GM18505 (cell line): Measurements from ENCODE around the gene INAFM2.

Experiments used
- ATAC-seq: cut with Tn5 transposase; IDR thresholded peaks from one replicate; pipeline ENCODE4 v1.9.1; 2021; ENCODE audit not compliant: unreplicated experiment
- POLR2A ChIP-seq: IDR thresholded peaks from 4 replicates; pipeline ENCODE4 v1.6.1; 2011; ENCODE audit warnings: borderline replicate concordance; ENCODE audit not compliant: insufficient read depth, insufficient read length; ENCODE audit errors: extremely low read depth

The INAFM2 gene

DNA sequence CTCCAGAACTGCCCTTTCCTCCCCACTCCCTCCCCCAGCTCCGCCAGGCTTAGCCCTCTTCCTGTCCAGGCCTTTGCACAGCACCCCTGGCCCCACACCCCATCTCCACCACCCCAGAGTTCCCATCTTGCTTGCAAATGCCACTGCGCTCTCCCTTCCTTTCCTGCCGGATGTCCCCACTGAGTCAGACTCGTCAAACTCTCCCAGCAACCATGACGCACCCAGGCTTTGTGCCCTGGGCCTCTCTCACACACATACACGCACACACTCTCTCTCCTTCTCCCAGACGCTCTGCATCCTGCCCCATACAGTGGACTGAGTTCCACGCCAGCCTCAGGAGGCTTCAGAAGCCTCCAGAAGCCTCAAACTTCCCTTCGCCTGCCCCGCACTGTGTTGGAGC, 20.0 kb downstream of the INAFM2 start:
- TF ChIP-seq POLR2A, result no peak
- ATAC-seq, result no peak

DNA sequence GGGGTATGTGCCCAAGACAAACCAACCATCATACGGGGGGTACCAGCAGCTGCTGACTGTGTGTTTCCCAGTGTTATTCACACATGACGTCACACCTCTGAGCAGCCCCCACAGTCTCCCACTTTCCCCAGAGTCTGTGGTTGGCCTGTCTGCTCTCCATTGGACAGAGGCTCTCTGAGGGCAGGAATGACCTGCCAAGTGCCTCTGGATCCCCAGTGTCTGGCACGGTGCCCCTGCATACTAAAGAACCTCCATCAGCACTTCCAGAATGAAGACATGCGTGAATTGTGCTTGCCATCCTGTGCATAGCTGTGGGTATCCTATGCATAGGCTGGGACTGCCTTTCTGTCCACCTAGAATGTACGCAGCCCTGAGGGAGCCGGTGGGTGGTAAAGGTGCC, 20.7 kb downstream of the INAFM2 start:
- TF ChIP-seq POLR2A, result no peak
- ATAC-seq, result no peak

DNA sequence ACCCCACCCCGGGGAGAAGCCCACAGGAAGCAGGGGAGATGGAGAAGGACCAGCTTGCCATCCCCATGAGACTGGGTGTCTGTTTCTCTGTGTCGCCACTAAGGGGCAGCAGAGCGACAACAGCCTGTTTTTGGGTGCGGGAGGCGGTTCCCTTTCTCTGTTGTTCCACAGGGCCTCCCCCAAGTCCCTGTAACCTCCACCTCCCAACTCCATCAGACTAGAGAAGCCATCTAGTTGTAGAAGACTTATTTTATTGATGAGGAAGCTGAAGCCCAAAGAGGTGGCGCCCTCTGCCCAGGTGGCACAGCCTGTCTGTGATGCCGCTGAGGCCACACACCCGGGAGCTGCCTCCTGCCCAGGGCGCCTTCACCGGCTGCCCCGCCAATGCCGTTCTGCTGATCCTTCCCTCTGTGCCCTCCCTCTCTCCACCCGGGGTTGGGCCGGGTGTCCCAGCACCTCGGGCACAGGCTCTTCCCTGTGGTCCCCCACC, 21.2 kb downstream of the INAFM2 start:
- no peak for TF ChIP-seq POLR2A
- no peak for ATAC-seq

DNA sequence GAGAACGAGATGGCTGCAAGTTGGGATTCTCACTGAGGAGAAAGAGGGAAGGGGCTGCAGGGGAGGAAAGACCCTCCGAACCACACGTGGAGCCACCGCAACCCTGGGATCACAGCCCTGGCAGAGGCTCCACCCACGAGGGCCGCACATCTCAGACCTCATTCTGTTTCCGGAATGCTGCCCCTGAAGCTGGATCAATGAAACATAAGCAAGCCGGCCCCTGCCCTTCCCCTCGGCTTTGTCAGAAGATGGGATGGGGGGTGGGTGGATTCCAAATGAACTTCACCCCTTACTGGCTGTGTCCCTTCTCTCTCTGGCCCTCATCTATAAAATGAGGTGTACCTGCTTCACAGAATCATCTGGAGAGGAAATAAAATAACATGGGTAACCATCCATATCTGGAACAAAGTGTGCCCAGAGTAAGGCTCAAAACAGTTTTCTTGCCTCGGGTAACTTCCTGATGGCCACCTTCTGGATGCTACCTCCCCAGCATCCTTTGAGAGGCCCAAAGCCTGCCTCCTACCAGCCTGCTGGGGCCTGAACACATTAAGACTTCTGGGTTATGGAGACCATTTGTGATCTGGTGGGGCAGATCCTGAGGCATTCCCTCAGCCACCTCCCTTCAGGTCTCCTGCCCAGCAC, 21.9 kb downstream of the INAFM2 start:
- no peak for TF ChIP-seq POLR2A
- no peak for ATAC-seq

DNA sequence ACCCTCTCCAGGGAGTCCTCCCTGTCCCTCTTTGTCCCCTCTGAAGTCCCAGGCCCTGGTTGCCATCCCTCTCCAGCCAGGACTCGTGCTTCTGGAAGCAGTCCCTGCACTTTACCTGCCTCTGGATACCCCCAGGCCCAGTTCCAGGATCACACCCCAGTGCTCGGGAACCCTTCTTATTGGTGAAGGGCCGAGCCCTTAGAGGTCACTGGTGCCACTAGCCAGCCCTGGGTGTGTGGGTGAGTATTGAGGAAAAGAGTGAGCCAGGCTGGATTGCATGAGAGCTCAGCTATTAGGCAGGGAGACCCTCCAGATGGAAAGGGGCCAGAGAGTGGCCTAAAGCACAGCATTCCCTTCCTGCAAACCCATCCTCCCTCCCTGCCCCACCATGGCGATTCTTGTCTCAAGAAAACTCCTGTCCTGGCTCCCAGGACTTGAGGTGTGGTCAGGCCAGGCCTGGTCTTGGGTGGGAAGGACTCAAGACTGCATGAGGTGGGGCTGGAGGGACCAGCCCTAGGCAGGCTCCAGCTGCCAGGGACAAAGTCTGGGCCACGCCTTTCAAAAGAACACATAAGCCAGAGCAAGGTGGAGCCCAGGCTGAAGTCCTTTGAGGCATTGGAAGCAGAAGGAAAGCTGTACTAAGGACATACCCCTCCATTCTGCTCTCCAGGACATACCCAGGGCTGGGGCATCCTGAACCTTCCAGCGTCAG, 22.5 kb downstream of the INAFM2 start:
- no peak for TF ChIP-seq POLR2A
- ATAC-seq, result no peak

DNA sequence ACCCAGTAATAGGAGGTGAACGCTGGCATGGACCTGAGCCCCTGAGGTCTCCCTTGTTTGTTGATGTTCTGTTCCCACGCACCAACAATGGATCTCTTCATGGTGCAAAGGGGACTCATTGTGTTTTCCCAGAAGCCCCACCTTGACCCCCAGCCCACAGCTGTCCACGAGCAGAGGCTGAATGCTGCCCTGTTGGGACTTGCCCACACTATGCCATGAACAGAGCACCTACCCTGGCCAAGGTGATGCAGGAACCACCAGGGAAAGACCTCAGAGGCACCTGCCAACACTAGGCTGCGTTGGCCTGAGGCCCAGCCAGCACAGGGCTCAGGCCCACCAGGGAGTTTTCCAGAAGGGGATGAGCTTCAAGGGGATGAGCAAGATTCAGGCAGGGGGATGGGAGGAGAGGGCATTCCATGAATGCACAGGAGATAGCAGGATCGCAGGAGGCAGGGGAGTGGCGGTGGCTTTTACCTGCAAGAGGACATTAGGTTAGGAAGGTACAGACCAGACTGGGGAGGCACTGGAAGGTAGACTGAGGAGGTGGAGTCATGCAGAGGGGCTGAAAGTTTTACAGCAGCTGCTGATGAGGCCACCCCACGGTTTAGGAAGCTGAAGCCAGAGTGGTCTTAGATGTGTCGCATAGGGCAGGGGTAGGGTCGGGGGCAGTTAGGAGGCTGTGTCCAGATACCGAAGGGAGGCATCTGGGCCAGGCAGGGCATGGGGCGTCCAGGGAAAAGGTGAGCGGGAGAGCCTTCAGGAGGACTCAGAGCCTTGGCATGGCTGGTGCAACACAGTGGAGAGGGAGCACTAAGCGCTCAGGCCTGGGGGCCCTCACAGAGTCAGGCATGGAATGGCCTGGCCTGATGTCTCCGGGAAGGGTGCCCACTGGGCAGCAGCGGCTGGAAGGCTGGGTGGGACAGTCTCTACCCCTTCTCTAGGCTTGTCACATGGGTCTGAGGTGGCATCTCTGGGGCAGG, 23.4 kb downstream of the INAFM2 start:
- no peak for TF ChIP-seq POLR2A
- no peak for ATAC-seq

DNA sequence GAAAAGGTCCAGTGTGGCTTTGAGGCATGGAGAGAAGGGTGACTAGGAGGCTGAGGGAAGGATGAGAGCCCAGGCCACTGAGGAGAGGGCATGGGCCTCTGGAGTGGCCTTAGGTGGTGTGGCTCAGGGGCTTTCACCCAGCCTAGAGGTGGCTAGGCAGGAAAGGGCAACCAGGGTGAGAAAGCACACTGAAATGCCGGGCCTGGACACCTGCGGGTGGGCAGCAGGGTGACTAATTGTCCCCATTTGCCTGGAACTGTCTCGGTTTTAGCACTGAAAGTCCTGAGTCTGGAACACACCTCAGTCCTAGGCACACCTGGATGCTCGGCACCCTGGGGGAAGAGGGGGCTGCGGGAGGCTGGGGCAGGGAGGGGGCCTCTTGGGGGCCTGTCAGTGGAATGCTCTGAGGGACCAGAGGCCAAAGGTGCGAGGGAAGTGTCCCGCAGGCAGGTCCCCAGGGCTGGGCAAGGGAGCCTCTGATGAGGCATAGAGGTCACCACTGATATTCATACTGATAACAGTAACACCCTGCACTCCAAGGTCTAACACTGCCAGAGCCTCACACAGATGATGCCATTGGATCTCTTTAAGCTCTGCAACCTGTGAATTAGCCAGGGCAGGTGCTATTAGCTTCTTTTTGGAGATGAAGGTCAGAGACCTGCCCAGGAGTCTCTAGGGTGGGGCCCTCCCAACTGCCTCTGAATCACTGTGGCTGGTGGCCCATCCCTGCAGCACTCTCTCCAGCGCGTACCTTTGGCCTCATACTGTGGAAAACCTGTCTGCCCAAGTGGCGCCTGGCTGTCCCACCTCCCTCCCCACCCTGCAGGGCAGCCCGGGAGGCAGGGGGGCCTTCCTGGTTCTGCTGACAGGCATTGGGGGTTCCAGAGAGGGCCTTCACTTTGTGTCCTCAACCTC, 24.3 kb downstream of the INAFM2 start:
- TF ChIP-seq POLR2A, result no peak
- no peak for ATAC-seq

DNA sequence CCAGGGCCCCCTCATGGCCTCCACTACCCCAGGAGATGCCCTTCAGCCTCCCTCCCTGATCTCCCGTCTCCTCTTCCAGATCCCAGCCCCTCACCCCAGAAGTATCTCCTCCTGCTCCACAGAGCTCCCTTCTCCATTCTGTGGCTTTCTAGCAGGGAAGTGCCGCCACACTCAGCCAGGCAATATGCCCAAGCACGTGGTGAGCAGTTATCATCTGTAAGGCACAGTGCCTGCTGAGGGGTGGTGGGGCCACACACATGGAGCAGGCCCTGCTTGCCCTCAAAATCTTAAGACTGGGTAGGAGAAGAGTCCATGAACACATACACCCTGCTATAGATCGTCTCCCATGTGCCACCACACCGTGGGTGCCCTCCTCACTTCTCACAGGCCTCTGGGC, 25.0 kb downstream of the INAFM2 start:
- TF ChIP-seq POLR2A, result no peak

DNA sequence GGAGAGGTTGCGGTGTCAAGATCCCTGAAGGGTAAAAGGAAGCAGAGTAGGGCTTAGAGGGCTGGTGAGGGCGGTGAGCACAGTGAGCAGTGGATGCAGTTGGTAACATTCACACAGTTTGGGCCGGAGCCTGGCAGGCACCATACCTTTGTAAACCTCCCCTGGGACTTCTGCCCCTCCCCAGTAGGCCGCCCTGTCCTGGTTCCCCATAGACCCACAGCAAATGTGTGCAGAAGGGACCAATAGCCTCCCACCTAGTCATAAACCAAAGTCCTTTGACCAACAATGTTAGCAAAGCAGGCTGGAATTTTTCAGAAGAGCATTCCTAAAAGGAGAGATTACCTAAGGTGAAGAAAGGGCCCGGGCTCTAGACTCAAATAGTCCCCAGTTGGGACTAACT, 25.7 kb downstream of the INAFM2 start:
- ATAC-seq, result no peak
- TF ChIP-seq POLR2A, result no peak

More for the DNA sequence above, 25.0 kb downstream of the INAFM2 start:
- no peak for ATAC-seq

DNA sequence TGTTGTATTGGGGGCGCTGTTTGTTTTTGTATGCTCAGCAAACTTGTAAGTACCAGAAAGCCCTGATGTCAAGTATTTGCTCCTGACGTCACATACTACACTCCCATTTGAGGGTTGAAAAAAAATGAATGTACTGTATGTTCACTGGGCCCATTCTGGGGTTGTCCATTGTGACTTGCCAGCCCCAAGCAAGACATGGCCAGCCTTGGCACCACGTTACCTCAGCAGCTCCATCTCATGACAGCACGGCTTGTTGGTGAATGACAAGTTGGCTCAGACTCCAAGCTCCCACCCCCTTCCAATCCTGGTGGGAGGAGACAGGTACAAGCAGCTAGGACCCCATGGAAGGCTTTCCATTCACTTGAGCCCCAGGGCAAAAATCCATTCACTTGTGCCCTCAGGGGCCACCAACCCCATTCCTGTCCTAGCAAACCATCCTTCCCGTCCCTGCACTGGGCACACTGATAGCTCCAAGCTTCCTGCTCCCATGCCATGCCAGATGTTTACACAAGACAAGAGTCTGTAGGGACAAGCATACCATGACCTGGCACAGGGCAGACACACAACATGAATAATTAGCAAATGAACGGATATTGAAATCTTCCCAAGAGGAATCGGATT, 28.9 kb downstream of the INAFM2 start:
- TF ChIP-seq POLR2A, result no peak
- ATAC-seq, result no peak

DNA sequence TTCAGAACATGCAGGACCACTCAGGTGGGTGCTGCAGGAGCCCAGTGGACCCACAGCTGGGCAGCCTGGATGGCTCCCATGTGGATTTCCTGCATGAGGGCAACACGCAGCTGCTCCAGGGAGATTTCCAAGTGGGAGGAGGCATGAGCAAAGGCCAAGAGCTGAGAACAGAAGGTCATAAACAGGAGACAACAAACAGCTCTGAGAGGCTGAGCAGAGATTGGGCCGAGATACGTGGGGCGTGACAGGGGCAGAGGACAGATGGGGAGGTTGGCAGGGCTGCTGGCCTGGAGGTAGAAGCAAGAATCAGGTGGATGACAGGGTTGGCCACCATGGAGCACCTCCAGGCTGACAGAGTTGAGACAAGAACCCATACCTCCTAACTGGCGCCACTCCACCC, 30.2 kb downstream of the INAFM2 start:
- no peak for TF ChIP-seq POLR2A
- ATAC-seq, result no peak

DNA sequence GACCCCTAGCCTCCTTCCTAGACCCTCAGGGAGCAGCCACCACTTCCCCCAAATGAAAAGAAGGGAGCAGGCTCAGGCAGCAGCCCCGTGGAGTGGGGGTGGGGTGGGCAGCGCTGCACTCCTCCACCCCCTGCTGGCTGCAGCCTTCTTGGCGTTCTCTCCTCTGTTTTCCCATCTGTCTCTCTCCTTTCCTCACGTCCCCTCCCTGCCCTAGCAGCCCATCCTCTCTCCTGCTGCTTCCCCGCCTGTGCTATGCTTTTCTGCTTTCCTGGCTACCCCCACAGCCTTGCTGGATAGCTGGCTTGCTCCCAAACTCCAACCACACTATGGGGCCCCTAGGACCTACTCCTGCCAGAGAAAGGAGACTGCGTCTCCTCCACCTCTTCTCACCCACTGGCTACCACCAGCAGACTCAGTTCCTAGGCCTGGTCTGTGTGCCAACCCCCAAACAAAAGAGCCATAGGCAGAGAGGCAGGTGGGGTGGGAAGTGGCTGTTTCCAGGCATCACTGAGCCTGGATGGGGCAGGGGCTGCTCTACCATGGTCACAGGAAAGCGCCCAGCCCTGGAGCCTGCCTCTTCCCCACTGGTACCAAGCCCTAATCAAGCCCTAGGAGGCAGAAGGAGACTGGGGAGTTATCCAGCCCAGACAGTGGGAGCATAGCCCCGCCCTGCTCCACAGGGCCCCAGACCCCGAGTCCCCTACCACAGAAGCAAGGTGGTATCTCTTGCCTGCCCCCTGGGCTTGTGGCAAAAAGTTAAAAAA, 31.1 kb downstream of the INAFM2 start:
- no peak for TF ChIP-seq POLR2A
- ATAC-seq, result no peak

DNA sequence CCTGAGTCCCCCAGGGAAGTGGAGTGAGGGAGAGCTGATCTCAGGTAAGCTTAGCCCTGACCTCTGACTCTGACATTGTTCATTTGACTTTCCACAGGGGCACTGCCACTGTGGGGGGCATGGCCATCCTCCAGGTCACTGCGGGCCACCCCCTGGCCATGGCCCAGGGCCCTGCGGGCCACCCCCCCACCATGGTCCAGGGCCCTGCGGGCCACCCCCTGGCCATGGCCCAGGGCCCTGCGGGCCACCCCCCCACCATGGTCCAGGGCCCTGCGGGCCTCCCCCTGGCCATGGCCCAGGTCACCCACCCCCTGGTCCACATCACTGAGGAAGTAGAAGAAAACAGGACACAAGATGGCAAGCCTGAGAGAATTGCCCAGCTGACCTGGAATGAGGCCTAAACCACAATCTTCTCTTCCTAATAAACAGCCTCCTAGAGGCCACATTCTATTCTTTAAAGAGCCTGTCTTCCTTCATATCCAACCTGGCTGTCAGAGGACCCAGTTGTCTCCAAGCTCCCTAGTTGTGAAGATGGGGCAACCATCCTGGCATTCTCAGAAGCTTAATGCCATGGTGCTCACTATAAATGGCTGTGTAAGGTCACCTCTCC, 32.6 kb downstream of the INAFM2 start:
- no peak for ATAC-seq
- no peak for TF ChIP-seq POLR2A
